ENCODE results near the gene CBS. TPM values are rescaled to one million over a fixed set of nuclear protein-coding genes. Genes with fewer than 3 reads are reported as not detected.
"Not testable (repeated sequence)": the region's sequence is repeated elsewhere in the genome, so short reads cannot be mapped to it uniquely, and the experiment has no call there.

Gene CBS
- total RNA-seq, 8 experiments from 2014 or later, result 8.3 to 78.8 (median 53.7) TPM

DNA sequence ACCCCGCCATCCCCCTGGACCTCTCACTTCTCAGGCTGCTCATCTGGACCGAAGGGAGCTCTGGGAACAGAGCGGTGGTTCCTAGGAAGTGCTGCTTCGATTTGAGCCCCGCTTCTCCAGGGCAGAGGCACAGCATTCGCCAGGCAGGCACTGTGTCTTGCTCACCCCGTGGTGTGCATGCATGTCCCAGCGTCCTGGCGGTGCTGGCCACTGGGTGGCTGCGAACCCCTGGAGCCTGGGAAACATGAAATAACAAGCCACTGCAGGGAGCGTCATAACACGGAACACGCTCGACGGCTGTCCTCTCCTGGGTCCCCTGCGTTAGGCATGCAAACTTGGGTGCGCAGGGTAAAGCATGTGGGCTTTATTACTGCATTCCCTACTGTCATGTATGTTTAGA lies 13.8 kb upstream of the CBS start:
- WGBS, 10 experiments, result no CpG with 5 or more reads among the region's 17 CpGs
- H3K4me3 ChIP-seq; H3K4me1 ChIP-seq (replicated peaks in 1 of 2); in situ Hi-C loops (cut with MboI; ENCODE audit: low pct_unique_long_range_greater_than_20kb in 2 of 9, low sequenced_read_pairs in 9 of 9, unreplicated experiment in 9 of 9); H3K27ac ChIP-seq; ATAC-seq (replicated peaks in 6 of 8): not testable (repeated sequence)

DNA sequence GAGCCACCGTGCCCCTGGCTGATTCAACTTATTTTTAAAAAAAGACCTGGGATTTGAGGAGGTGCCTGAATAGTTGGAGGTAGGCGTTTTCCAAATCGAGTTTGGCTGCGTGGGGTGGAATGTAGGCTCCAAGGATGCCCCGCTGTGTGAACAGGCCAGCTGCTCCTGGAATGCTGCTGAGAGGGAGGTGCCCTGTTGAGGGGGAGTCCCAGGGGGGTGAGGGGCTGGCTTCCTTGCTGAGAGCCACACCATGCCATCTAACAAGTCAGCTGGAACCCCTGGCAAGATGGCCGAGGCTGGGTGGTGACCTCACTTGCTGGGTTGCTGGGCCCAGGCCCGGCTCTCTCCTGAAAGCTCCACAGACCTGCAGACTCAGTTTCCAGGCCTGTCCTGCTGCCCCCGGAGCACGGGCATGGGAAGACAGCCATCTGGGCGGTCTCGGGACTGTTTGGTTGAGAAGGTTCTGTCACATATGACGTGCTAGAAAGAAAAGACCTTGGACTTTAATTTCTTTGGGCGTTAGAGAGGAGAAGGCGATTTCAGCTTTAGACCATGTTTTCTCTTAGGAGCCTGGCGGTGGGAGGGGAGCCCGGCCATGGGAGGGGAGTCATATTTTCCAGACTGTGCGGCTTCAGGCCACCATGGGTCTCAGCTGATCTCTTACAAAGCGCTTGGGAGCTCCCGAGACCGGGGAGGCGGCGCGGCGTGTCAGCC lies 7.1 kb upstream of the CBS start:
- H3K27ac ChIP-seq; ATAC-seq (replicated peaks in 6 of 8); in situ Hi-C loops (cut with MboI; ENCODE audit: low pct_unique_long_range_greater_than_20kb in 2 of 9, low sequenced_read_pairs in 9 of 9, unreplicated experiment in 9 of 9); H3K4me3 ChIP-seq; H3K4me1 ChIP-seq (replicated peaks in 1 of 2): not testable (repeated sequence)
- WGBS, 10 experiments, result no CpG with 5 or more reads among the region's 24 CpGs

DNA sequence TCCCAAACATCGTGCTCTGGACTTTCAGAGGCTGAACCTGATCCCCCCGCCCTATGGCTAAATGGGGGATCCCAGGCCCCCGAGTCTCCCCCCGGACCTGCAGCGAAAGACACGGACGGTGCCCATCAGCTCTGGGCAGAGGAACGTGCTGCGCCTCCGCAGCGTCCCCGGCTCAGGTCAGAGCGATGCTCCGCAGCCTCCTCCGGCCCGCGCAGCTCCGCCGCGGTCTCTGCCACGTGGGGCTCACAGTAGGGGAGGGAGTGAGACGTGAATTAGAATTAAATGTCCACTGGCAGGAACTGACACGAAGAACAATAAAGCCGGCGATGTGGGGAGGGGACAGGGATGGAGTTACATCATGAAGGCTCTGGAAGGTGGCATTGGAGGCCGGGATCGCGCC lies 1.0 kb upstream of the CBS start:
- in situ Hi-C loops (cut with MboI; ENCODE audit: low pct_unique_long_range_greater_than_20kb in 2 of 9, low sequenced_read_pairs in 9 of 9, unreplicated experiment in 9 of 9); H3K27ac ChIP-seq; H3K4me3 ChIP-seq; H3K4me1 ChIP-seq (replicated peaks in 1 of 2): not testable (repeated sequence)
- WGBS, 10 experiments, result no CpG with 5 or more reads among the region's 28 CpGs
- peak in 7 of 8 experiments; percentile 26 to 84 (median 80) for ATAC-seq (replicated peaks in 6 of 8)

DNA sequence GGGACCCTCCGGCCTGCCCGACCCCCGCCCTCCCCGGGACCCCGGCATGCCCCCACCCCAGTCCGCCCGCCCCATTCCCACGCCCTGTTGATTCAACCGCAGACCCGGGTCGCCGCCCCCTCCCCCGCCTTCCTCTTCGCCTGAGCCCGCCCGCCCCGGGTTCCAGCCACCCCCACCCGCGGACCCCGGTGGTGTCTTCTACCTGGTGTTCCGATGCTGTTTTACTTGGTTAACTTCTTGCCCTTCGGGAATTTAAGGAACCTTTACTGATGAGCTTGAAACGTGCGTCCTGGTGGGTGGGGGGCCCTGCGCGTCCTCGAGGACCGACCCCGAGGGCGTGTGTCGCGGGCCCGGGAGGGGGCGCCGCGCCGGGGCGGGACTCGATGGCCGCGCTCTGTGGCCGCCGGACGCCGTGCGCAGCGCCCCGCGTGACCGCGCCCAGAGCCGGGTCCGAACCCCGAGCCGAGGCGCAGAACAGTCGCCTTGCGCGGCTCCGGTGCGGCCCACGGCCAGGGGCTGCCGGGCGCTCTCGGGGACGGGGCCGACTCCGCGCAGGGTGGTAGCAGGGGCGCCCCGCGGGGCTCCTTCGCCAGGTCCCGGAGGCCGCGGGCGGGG lies 495 bp upstream of the CBS start:
- no CpG with 5 or more reads among the region's 77 CpGs for WGBS, 10 experiments
- H3K27ac ChIP-seq; H3K4me3 ChIP-seq; H3K4me1 ChIP-seq (replicated peaks in 1 of 2); in situ Hi-C loops (cut with MboI; ENCODE audit: low pct_unique_long_range_greater_than_20kb in 2 of 9, low sequenced_read_pairs in 9 of 9, unreplicated experiment in 9 of 9): not testable (repeated sequence)
- ATAC-seq (replicated peaks in 6 of 8), result peak; percentile 37 to 63 (median 51)

DNA sequence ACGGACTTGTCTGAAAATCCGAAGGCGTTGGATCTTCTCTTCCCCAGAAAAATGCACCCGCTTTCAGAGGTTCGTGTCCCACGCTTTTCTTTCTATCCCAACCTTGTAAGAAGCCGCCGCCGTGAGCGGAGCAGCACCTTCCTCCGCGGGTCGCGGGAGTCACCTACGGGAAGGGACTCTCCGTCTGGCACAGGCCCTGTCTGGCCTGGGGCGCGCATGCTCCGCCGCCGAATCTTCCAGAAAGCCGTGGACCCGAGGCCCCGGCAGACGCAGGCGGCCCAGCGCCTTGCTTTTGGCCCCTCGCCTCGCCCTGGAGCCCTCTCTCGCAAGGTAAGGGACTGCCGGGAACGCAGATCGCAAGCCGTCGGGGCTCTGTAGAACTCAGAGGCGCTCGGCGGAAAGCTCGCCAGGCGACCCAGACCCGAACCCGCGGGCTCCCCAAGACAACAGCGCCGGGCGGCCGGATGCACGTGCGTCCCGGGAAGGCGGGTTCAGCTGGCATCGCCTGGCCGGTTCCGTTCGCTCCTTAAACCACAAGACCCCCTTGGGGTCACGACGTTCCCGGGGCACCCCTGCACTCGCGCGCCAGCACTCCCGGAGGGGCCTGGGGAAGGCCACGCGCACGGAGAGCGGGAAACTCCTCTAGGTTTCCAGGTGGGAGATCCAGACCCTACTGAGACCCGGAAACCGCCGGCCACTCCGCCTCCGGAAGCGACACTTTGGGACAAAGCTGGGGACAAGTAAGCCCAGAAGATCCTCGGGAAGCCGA lies 1.1 kb downstream of the CBS start:
- H3K4me3 ChIP-seq; H3K27ac ChIP-seq; in situ Hi-C loops (cut with MboI; ENCODE audit: low pct_unique_long_range_greater_than_20kb in 2 of 9, low sequenced_read_pairs in 9 of 9, unreplicated experiment in 9 of 9); H3K4me1 ChIP-seq (replicated peaks in 1 of 2): not testable (repeated sequence)
- WGBS, 10 experiments, result no CpG with 5 or more reads among the region's 74 CpGs
- peak in 1 of 8 experiments; percentile 40 for ATAC-seq (replicated peaks in 6 of 8)

DNA sequence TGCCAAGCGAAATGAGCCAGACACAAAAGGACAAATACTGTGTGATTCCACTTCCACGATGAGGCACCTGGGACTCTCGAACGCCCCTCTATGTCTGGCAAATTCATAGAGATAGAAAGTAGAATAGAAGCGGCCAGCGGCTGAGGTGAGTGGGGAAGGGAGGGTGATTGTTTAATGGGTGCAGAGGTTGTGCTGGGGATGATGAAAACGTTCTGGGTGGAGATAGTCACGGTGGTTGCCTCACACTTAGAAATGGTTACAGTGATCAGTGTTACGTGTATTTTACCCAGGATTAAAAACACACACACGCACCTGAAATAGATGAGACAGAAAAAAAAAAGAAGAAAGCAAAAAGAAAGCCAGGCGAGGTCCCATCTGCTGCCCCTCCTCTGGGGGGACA lies 2.9 kb downstream of the CBS start:
- H3K27ac ChIP-seq; H3K4me3 ChIP-seq; ATAC-seq (replicated peaks in 6 of 8); in situ Hi-C loops (cut with MboI; ENCODE audit: low pct_unique_long_range_greater_than_20kb in 2 of 9, low sequenced_read_pairs in 9 of 9, unreplicated experiment in 9 of 9); H3K4me1 ChIP-seq (replicated peaks in 1 of 2): not testable (repeated sequence)
- no CpG with 5 or more reads among the region's 11 CpGs for WGBS, 10 experiments

DNA sequence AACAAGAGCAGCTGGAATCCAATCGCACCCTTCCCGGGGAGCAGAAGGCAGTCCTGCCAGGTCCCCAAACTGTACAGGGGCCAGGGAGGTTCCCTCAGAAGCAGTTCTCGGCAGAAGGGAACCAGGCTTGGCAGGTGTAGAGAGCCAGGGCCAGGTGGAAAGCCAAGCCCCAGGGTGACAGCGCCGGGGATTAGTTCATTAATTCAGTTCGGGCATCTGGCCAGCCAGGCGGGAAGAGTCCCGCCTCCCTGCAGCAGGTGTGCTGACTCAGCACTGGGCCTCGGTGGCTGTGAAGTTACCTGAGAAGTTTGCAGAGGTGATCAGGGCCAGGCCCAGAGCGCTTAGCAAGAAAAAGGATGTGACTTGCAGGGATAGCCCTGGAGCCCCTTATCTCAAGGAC lies 6.0 kb downstream of the CBS start:
- no CpG with 5 or more reads among the region's 10 CpGs for WGBS, 10 experiments
- H3K27ac ChIP-seq; ATAC-seq (replicated peaks in 6 of 8); H3K4me1 ChIP-seq (replicated peaks in 1 of 2); H3K4me3 ChIP-seq; in situ Hi-C loops (cut with MboI; ENCODE audit: low pct_unique_long_range_greater_than_20kb in 2 of 9, low sequenced_read_pairs in 9 of 9, unreplicated experiment in 9 of 9): not testable (repeated sequence)

DNA sequence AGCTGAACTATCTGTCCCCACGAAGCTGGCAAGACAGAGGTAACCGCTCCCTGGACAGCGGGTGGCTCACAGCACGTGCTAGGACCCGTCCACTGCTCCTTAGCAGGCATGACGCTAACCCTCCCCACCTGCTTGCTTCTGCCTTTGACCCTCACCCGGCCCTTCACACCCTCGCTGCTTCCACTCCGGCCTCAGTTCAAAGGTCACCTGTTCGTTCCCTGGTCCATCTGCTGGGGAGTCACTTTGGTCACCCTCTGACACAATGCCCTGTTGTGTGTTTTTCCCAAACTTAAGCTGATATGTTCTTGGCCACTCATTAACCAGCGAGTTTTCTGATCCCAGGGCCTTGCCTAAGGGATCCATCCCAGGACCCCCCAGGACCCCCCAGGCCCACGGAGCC lies 7.6 kb downstream of the CBS start:
- H3K4me3 ChIP-seq; H3K27ac ChIP-seq; H3K4me1 ChIP-seq (replicated peaks in 1 of 2); in situ Hi-C loops (cut with MboI; ENCODE audit: low pct_unique_long_range_greater_than_20kb in 2 of 9, low sequenced_read_pairs in 9 of 9, unreplicated experiment in 9 of 9); ATAC-seq (replicated peaks in 6 of 8): not testable (repeated sequence)
- WGBS, 10 experiments, result no CpG with 5 or more reads among the region's 12 CpGs

DNA sequence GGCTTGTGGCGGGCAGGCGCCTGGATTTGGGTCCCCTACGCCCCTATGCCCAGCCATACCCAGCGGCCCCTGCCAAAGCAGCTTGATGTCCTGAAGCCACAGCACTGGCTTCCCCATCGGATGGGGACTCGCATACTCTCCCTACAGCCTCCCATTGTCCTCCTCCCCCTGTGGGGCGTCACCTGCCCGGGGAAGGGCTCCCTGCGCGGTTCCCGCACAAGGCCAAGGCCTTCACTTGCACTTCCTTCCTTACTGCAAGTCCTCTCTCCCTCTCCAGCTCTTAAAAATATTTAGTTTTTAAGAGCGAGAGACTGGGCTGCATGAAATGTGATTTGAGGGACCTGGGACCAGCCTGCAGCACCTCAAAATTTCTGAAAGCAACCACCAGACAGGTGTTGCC lies 8.9 kb downstream of the CBS start:
- H3K4me3 ChIP-seq; H3K4me1 ChIP-seq (replicated peaks in 1 of 2); ATAC-seq (replicated peaks in 6 of 8); in situ Hi-C loops (cut with MboI; ENCODE audit: low pct_unique_long_range_greater_than_20kb in 2 of 9, low sequenced_read_pairs in 9 of 9, unreplicated experiment in 9 of 9); H3K27ac ChIP-seq: not testable (repeated sequence)
- no CpG with 5 or more reads among the region's 12 CpGs for WGBS, 10 experiments

DNA sequence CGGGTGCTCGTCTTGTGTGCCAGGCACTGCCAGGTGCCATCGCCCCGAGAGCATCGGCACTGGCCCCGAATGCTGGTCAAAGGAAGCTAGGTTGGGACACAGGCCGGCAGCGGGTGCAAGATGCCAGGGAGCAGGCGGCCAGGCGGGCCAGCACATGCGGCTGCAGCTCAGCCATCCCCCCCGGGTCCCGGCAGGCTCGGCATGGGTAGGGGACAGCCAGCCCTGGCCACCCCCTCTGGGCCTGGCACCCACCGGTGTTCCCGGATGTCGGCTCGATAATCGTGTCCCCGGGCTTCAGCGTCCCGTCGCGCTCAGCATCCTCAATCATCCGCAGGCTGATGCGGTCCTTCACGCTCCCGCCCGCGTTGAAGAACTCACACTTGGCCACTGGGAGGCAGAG lies 9.6 kb downstream of the CBS start:
- no CpG with 5 or more reads among the region's 30 CpGs for WGBS, 10 experiments
- in situ Hi-C loops (cut with MboI; ENCODE audit: low pct_unique_long_range_greater_than_20kb in 2 of 9, low sequenced_read_pairs in 9 of 9, unreplicated experiment in 9 of 9); ATAC-seq (replicated peaks in 6 of 8); H3K27ac ChIP-seq; H3K4me3 ChIP-seq; H3K4me1 ChIP-seq (replicated peaks in 1 of 2): not testable (repeated sequence)

DNA sequence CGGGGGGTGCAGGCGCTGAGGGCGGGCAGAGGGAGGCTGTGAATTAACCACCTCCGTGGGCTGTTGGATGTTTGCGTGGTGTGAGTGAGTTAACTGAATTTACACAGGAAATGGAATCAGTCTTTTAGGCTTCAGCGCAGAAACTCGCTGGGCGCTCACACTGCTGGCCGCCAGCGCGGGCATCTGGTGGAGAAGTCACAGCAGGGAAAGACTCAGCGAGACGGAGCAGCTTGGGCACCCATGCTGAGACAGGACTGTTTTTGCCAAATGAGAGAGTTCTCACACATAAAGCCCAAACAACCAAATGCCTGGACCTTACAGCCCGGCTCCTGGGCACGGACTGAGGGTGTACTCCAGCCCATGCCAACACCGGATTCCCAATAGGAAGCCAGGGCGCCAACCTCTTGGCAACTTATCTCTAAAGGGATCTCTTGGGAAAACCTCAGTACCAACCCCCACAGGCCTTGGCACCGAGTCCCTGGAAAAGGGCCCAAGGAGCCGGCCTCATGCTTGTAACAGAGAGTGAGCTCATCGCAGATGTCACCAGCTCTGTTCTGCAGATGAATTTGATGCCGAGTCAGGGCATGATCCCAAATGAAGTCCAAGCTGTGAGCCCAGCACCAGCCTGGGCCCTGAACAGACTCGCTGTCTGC lies 11.2 kb downstream of the CBS start:
- WGBS, 10 experiments, result no CpG with 5 or more reads among the region's 22 CpGs
- H3K4me3 ChIP-seq; in situ Hi-C loops (cut with MboI; ENCODE audit: low pct_unique_long_range_greater_than_20kb in 2 of 9, low sequenced_read_pairs in 9 of 9, unreplicated experiment in 9 of 9); H3K4me1 ChIP-seq (replicated peaks in 1 of 2); H3K27ac ChIP-seq: not testable (repeated sequence)
- peak in 1 of 8 experiments; percentile 43 for ATAC-seq (replicated peaks in 6 of 8)

DNA sequence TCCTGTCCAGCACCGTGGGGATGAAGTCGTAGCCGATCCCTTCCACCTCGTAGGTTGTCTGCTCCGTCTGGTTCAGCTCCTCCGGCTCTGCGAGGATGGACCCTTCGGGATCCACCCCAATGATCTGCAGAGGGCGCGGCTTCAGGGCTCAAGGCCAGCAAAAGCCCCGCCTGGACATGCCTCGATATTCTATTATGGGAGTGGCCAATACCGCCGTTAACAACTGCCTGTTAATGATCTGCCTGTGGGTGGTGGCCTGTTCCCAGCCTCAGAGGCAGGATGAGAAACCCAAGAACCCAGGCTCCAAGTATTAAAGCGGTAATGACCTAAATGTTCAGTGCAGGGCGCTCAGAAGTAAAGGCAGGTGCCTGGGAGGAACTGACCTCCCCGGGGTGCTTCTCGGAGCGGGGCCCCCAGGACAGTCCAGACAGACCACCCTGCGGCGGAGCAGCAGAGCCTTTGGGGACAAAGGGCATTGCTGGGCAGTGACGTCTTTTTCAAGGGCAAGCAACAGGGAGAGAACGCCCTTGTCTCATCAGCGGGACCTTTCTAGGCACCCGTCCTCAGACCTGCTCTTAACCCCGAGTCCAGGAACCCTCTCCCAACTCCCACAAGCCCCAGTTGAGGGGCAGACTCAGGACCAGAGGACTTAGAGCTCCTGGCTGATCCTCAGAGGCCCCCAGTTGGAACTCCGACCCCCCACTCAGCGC lies 12.5 kb downstream of the CBS start:
- WGBS, 10 experiments, result no CpG with 5 or more reads among the region's 28 CpGs
- in situ Hi-C loops (cut with MboI; ENCODE audit: low pct_unique_long_range_greater_than_20kb in 2 of 9, low sequenced_read_pairs in 9 of 9, unreplicated experiment in 9 of 9); H3K4me3 ChIP-seq; H3K27ac ChIP-seq; H3K4me1 ChIP-seq (replicated peaks in 1 of 2): not testable (repeated sequence)
- ATAC-seq (replicated peaks in 6 of 8), result peak in 3 of 8 experiments; percentile 72 to 96 (median 93)

DNA sequence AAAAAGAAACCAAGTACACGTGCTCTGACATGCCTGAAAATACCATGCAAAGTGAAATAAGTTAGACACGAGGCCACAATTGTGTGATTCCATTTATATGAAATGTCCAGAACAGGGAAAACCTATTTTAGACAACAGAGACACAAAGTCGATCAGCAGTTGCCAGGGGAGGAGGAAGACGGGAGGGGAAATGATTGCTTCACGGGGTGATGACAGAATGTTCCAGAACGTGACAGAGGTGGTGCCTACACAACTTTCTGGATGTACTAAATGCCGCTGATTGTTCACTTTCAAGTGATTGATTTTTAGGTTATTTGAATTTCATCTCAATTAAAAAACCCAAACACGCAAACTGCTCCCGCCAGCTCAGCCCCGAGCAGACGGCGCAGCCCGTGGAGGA lies 22.5 kb downstream of the CBS start:
- in situ Hi-C loops (cut with MboI; ENCODE audit: low pct_unique_long_range_greater_than_20kb in 2 of 9, low sequenced_read_pairs in 9 of 9, unreplicated experiment in 9 of 9); H3K4me3 ChIP-seq; H3K4me1 ChIP-seq (replicated peaks in 1 of 2); H3K27ac ChIP-seq: not testable (repeated sequence)
- no CpG with 5 or more reads among the region's 13 CpGs for WGBS, 10 experiments
- peak in 1 of 8 experiments; percentile 30 for ATAC-seq (replicated peaks in 6 of 8)
